Spleen (tissue), 11 donors: ENCODE results near the gene SMC4. TPM values are rescaled to one million over a fixed set of nuclear protein-coding genes. Genes with fewer than 3 reads are reported as not detected.

Experiments used
- DNase-seq: peaks from one replicate; pipeline ENCODE4 v3.0.0-alpha.2; 2020
- H3K27ac ChIP-seq, 8 donors: fragments of 200-600 bp; sonication (generic) in 7 of 8; 1 replicate in 4 of 8; 2 replicates in 4 of 8; pipeline versions ENCODE4 v1.5.0 to v1.8.0; 2016 to 2021; ENCODE audit warnings: inconsistent platforms in 4 of 8, mild to moderate bottlenecking in 4 of 8, moderate library complexity in 1 of 8
- H3K27me3 ChIP-seq, 7 donors: fragments of 200-600 bp; sonication (generic) in 6 of 7; replicated peaks in 1 of 7; 1 replicate in 4 of 7; 2 replicates in 3 of 7; pipeline versions ENCODE4 v1.5.0 to v1.8.0; 2016 to 2021; ENCODE audit warnings: inconsistent platforms in 3 of 7, mild to moderate bottlenecking in 1 of 7
- H3K36me3 ChIP-seq, 6 donors: fragments of 200-600 bp; sonication (generic) in 5 of 6; 1 replicate in 4 of 6; 2 replicates in 2 of 6; pipeline versions ENCODE4 v1.5.0 to v1.8.0; 2016 to 2021; ENCODE audit warnings: inconsistent platforms in 2 of 6
- H3K4me1 ChIP-seq, 6 donors: fragments of 200-600 bp; sonication (generic) in 5 of 6; 1 replicate in 3 of 6; 2 replicates in 3 of 6; pipeline versions ENCODE4 v1.5.0 to v1.8.0; 2016 to 2021; ENCODE audit warnings: inconsistent platforms in 3 of 6
- H3K4me3 ChIP-seq, 8 donors: fragments of 200-600 bp; sonication (generic) in 7 of 8; 1 replicate in 4 of 8; 2 replicates in 4 of 8; pipeline versions ENCODE4 v1.5.0 to v1.8.0; 2016 to 2021; ENCODE audit warnings: inconsistent platforms in 4 of 8, mild to moderate bottlenecking in 4 of 8, moderate library complexity in 2 of 8
- H3K9me3 ChIP-seq, 8 donors: fragments of 200-600 bp; sonication (generic) in 7 of 8; 1 replicate in 4 of 8; 2 replicates in 4 of 8; pipeline versions ENCODE4 v1.5.0 to v1.8.0; 2016 to 2021; ENCODE audit warnings: inconsistent platforms in 4 of 8
- POLR2A ChIP-seq, 3 donors: fragments of 450-650 bp; IDR thresholded peaks; one replicate each; pipeline ENCODE4 v1.5.1; 2017; ENCODE audit warnings: antibody characterized with exemption in 3 of 3, mild to moderate bottlenecking in 1 of 3
- POLR2AphosphoS5 ChIP-seq, 3 donors: sonication (generic); formaldehyde crosslinking; IDR thresholded peaks; one replicate each; pipeline ENCODE4 v1.5.1; 2017; ENCODE audit warnings: antibody characterized with exemption in 3 of 3
- WGBS, 5 donors: extraction: QIAGEN DNeasy Blood & Tissue Kit in 3 of 5; methylation state at CpG; one replicate each; pipeline versions ENCODE4 v1.1.5 to v1.1.7; 2013 to 2018; 5-methylcytosine and 5-hydroxymethylcytosine counted together
- intact Hi-C: fragments of 100-400 bp; cut with DNase I; formaldehyde crosslinking; loops from one replicate; pipeline ENCODE4 v1.15.0; 2023; ENCODE audit warnings: low total_unique reads
- polyA plus RNA-seq, 3 donors: library from polyadenylated mRNA; stranded (reverse); fragments of 200-250 nt; gene quantifications; one replicate each; pipeline ENCODE4 v1.2.1, GENCODE V29; 2013
- total RNA-seq, 7 donors: library from RNA; depleted of rRNA in 3 of 7; stranded (reverse); fragments of >200 nt in 3 of 7; fragmentation: NEBNext Ultra II Directional in 4 of 7; extraction: Animal tissue kit (Norgen Biotek cat#: 25700) in 4 of 7; gene quantifications; one replicate each; pipeline versions ENCODE4 v1.1.0 to v1.2.1, GENCODE V29; 2016 to 2021
- TF ChIP-seq, protein P1 (sequence below), 11 experiments: fragments of 200-600 bp in 7 of 11; fragments of 450-650 bp in 4 of 11; sonication (generic) in 4 of 11; IDR thresholded peaks in 8 of 11; conservative IDR thresholded peaks in 3 of 11; 1 replicate in 7 of 11; 2 replicates in 4 of 11; pipeline versions ENCODE4 v1.4.0 to v1.8.0; 2016 to 2021; ENCODE audit warnings: antibody characterized with exemption in 11 of 11, inconsistent platforms in 4 of 11, mild to moderate bottlenecking in 1 of 11
- donor health status: healthy with polysubstance abuse.
- donor health status: DM: no; HTN: no; CAD: no; lungs with moderate emphysema.
- donor health status: DM: no; HTN: no; CAD: no.
- donor health status: Bipolar disorder and iron deficiency.
- donor health status: healthy.
- donor health status: DM: no; HTN: no; CAD: no.
- donor health status: DM: yes; HTN: yes; CAD: no.

Gene SMC4
- total and polyA plus RNA-seq, 10 donors: 21.2 to 112 (median 52.0) TPM

- no peak for DNase-seq
- Histone ChIP-seq H3K36me3 (peaks cover 0 to 38% (median 10%) of the 10 kb centered on the region in 6 donors), H3K9me3 (no peaks in the 10 kb centered on the region), H3K4me1 (peaks cover 0 to 8% (median 0%) of the 10 kb centered on the region in 6 donors), H3K27me3 (no peaks in the 10 kb centered on the region), H3K4me3 (no peak overlapping the region), H3K27ac (no peak overlapping the region)
- WGBS, 5 donors: 18 to 45% (median 28%) methylated on average over 2 of the region's 2 CpGs
- intact Hi-C loops: no loop called here
- TF ChIP-seq POLR2AphosphoS5 (IDR thresholded peaks at IDR 0.05): no peak
- TF ChIP-seq POLR2A (IDR thresholded peaks at IDR 0.05): no peak
- TF ChIP-seq, protein P1, sequence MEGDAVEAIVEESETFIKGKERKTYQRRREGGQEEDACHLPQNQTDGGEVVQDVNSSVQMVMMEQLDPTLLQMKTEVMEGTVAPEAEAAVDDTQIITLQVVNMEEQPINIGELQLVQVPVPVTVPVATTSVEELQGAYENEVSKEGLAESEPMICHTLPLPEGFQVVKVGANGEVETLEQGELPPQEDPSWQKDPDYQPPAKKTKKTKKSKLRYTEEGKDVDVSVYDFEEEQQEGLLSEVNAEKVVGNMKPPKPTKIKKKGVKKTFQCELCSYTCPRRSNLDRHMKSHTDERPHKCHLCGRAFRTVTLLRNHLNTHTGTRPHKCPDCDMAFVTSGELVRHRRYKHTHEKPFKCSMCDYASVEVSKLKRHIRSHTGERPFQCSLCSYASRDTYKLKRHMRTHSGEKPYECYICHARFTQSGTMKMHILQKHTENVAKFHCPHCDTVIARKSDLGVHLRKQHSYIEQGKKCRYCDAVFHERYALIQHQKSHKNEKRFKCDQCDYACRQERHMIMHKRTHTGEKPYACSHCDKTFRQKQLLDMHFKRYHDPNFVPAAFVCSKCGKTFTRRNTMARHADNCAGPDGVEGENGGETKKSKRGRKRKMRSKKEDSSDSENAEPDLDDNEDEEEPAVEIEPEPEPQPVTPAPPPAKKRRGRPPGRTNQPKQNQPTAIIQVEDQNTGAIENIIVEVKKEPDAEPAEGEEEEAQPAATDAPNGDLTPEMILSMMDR (IDR thresholded peaks at IDR 0.05 in 8 of 11, conservative IDR thresholded peaks at IDR 0.05 in 3 of 11): no peak
Observed at GRCh38 chr3:160368804-160369203, 30.6 kb upstream of the SMC4 start.

DNA sequence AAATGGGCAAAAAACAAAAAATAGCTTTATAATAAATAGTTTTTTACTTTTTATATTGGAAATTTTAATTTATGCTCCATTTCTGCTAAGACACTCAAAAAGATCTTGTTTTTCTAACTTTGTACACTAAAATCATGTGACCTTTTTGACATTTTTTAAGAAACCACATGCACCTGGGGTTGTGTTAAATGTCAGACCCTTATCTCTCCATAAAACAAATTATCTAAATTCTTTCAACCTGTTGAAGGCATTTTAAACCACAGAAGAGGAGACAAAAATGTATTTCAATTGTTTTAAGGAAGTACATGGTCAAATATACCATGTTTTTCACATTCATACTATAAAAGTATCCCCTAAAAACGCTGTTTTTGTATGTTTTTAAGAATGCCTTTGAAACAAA is 29.7 kb upstream of the SMC4 start:
- no peak overlapping the region for H3K4me3 ChIP-seq
- TF ChIP-seq, protein P1 (IDR thresholded peaks at IDR 0.05 in 8 of 11, conservative IDR thresholded peaks at IDR 0.05 in 3 of 11): no peak
- H3K4me1 ChIP-seq: peaks cover 0 to 8% (median 0%) of the 10 kb centered on the region in 6 donors
- WGBS, 5 donors: 73 to 84% (median 81%) methylated on average over 1 of the region's 1 CpG
- no peaks in the 10 kb centered on the region for H3K27me3 ChIP-seq
- no peak for DNase-seq
- H3K9me3 ChIP-seq: no peaks in the 10 kb centered on the region
- intact Hi-C loops: no loop called here
- H3K36me3 ChIP-seq: peaks cover 0 to 44% (median 16%) of the 10 kb centered on the region in 6 donors
- no peak overlapping the region for H3K27ac ChIP-seq

DNA sequence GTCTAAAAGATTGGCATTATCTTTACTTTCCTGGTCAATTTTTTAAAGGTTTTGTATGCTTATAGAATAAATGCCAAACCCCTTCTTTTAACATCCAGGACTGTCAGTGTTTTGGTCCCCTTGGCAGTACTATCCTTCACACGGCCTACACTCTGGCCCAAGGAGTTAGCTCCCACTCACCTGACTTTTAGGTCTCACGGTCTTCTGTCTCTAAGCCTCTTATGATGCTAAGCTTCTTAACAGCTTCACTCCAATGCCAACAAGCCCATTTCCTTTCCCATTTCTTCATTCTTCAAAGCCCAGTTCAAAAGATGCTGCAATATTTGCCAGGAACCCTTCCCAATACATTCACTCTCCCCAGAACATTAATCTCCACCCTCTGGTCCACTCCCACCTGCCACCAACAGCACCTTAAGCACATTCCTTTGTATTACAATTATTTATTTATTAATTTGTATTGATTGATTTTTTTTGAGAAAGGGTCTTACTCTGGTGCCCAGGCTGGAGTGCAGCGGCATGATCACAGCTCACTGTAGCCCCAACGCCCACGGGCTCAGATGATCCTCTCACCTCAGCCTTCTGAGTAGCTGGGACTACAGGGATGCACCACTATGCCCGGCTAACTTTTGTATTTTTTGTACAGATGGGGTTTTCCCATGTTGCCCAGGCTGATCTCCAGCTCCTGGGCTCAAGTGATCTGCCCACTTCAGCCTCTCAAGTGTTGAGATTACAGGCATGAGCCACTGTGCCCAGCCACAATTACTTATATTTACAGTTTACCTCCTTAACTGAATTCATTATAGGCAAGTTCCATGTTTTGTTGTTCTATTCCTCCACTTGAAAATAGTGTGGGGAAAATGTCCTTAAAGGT is 28.2 kb upstream of the SMC4 start:
- DNase-seq: no peak

GRCh38 chr3:160372780-160373179 is 26.7 kb upstream of the SMC4 start:
- TF ChIP-seq POLR2AphosphoS5 (IDR thresholded peaks at IDR 0.05): no peak
- no peak for TF ChIP-seq POLR2A (IDR thresholded peaks at IDR 0.05)
- TF ChIP-seq, protein P1 (IDR thresholded peaks at IDR 0.05 in 8 of 11, conservative IDR thresholded peaks at IDR 0.05 in 3 of 11): no peak
- Histone ChIP-seq H3K9me3 (no peaks in the 10 kb centered on the region), H3K27me3 (no peaks in the 10 kb centered on the region), H3K4me3 (no peak overlapping the region), H3K4me1 (peaks cover 0 to 8% (median 0%) of the 10 kb centered on the region in 6 donors), H3K27ac (no peak overlapping the region), H3K36me3 (peaks cover 0 to 57% (median 23%) of the 10 kb centered on the region in 6 donors)
- intact Hi-C loops: no loop called here
- no peak for DNase-seq

More for the DNA sequence above, 28.2 kb upstream of the SMC4 start:
- TF ChIP-seq, protein P1 (IDR thresholded peaks at IDR 0.05 in 8 of 11, conservative IDR thresholded peaks at IDR 0.05 in 3 of 11): no peak
- TF ChIP-seq POLR2AphosphoS5 (IDR thresholded peaks at IDR 0.05) (no peak), POLR2A (IDR thresholded peaks at IDR 0.05) (no peak)
- Histone ChIP-seq H3K36me3 (peaks cover 0 to 45% (median 19%) of the 10 kb centered on the region in 6 donors), H3K4me3 (no peak overlapping the region), H3K9me3 (no peaks in the 10 kb centered on the region), H3K27ac (no peak overlapping the region), H3K4me1 (peaks cover 0 to 8% (median 0%) of the 10 kb centered on the region in 6 donors), H3K27me3 (no peaks in the 10 kb centered on the region)
- intact Hi-C loops: no loop called here
- WGBS, 5 donors: 93 to 99% (median 94%) methylated on average over 6 of the region's 6 CpGs
